ENCODE data around the gene SSTR1.

GRCh38 chr14:38171197-38171596 is 36.5 kb upstream of the SSTR1 start:
- TF ChIP-seq CTCF (IDR thresholded peaks at IDR 0.05), result no peak
- no peak for TF ChIP-seq POLR2A (IDR thresholded peaks at IDR 0.05)
